Body of pancreas (tissue), 4 donors: ENCODE measurements around the gene STARD9. TPM values are rescaled to one million over a fixed set of nuclear protein-coding genes. Genes with fewer than 3 reads are reported as not detected.

Source experiments
- ATAC-seq: fragments of 150-250 bp; one replicate; pipeline ENCODE4 v1.9.1; 2016
- DNase-seq, 4 donors: peaks; one replicate each; pipeline ENCODE4 v3.0.0-alpha.2; 2019
- H3K27ac ChIP-seq, 4 donors: fragments of 200-600 bp; sonication (generic); 1 replicate in 3 of 4; 2 replicates in 1 of 4; pipeline versions ENCODE4 v1.5.1 to v1.6.1; 2016 to 2019; ENCODE audit warnings: mild to moderate bottlenecking in 1 of 4, mixed read lengths in 1 of 4, moderate library complexity in 1 of 4
- H3K27me3 ChIP-seq, 2 donors: fragments of 200-600 bp; sonication (generic); one replicate each; pipeline ENCODE4 v1.6.0; 2016; ENCODE audit warnings: mild to moderate bottlenecking in 1 of 2
- H3K36me3 ChIP-seq, 2 donors: fragments of 200-600 bp; sonication (generic); replicated peaks in 1 of 2; 2 replicates each; pipeline ENCODE4 v1.5.1; 2016; ENCODE audit warnings: low read depth in 2 of 2; ENCODE audit not compliant: insufficient read depth in 1 of 2
- H3K4me1 ChIP-seq: fragments of 200-600 bp; sonication (generic); one replicate; pipeline ENCODE4 v1.6.0; 2016
- H3K4me3 ChIP-seq, 2 donors: fragments of 200-600 bp; sonication (generic); 1 replicate in 1 of 2; 2 replicates in 1 of 2; pipeline ENCODE4 v1.5.1; 2016 to 2019
- H3K9me3 ChIP-seq, 3 donors: fragments of 200-600 bp; sonication (generic); 1 replicate in 2 of 3; 2 replicates in 1 of 3; pipeline ENCODE4 v1.5.1; 2016
- POLR2A ChIP-seq, 3 donors: fragments of 450-650 bp; IDR thresholded peaks; one replicate each; pipeline ENCODE4 v1.6.1; 2016; ENCODE audit warnings: antibody characterized with exemption in 3 of 3, mild to moderate bottlenecking in 2 of 3
- WGBS, 2 donors: methylation state at CpG; one replicate each; pipeline ENCODE4 v1.1.5; 2017; 5-methylcytosine and 5-hydroxymethylcytosine counted together
- intact Hi-C: fragments of 100-400 bp; cut with DNase I; formaldehyde crosslinking; loops from one replicate; pipeline ENCODE4 v1.15.1; 2023
- total RNA-seq, 2 donors: library from RNA; depleted of rRNA; stranded (reverse); fragments of >200 nt; gene quantifications; one replicate each; pipeline ENCODE4 v1.1.0, GENCODE V29; 2016
- TF ChIP-seq, protein P1 (sequence below), 7 experiments: fragments of 450-650 bp in 4 of 7; fragments of 200-600 bp in 3 of 7; sonication (generic) in 3 of 7; IDR thresholded peaks; one replicate each; pipeline ENCODE4 v1.5.1; 2016 to 2019; ENCODE audit warnings: antibody characterized with exemption in 7 of 7

Gene STARD9
- total RNA-seq, 2 donors from 2014 or later: 1.3 to 4.7 TPM

GRCh38 chr15:42719043-42719442 is 143.6 kb downstream of the STARD9 start:
- ATAC-seq (no peak), DNase-seq (no peak)
- Histone ChIP-seq H3K4me3 (no peak overlapping the region), H3K27ac (no peak overlapping the region), H3K27me3 (no peaks in the 10 kb centered on the region), H3K9me3 (no peaks in the 10 kb centered on the region), H3K4me1 (no peaks in the 10 kb centered on the region), H3K36me3 (peaks cover 0 to under 1% of the 10 kb centered on the region in 2 donors)
- WGBS, 2 donors: 90 to 94% methylated on average over 6 of the region's 6 CpGs
- intact Hi-C loops: no loop called here
- TF ChIP-seq, protein P1, sequence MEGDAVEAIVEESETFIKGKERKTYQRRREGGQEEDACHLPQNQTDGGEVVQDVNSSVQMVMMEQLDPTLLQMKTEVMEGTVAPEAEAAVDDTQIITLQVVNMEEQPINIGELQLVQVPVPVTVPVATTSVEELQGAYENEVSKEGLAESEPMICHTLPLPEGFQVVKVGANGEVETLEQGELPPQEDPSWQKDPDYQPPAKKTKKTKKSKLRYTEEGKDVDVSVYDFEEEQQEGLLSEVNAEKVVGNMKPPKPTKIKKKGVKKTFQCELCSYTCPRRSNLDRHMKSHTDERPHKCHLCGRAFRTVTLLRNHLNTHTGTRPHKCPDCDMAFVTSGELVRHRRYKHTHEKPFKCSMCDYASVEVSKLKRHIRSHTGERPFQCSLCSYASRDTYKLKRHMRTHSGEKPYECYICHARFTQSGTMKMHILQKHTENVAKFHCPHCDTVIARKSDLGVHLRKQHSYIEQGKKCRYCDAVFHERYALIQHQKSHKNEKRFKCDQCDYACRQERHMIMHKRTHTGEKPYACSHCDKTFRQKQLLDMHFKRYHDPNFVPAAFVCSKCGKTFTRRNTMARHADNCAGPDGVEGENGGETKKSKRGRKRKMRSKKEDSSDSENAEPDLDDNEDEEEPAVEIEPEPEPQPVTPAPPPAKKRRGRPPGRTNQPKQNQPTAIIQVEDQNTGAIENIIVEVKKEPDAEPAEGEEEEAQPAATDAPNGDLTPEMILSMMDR (IDR thresholded peaks at IDR 0.05): no peak
- TF ChIP-seq POLR2A (IDR thresholded peaks at IDR 0.05): no peak

- Histone ChIP-seq H3K9me3 (no peaks in the 10 kb centered on the region), H3K27ac (no peak overlapping the region), H3K36me3 (peaks cover 0 to 6% of the 10 kb centered on the region in 2 donors), H3K27me3 (no peaks in the 10 kb centered on the region), H3K4me1 (no peaks in the 10 kb centered on the region), H3K4me3 (no peak overlapping the region)
- TF ChIP-seq POLR2A (IDR thresholded peaks at IDR 0.05): no peak
- ATAC-seq (no peak), DNase-seq (no peak)
- intact Hi-C loops: no loop called here
- WGBS, 2 donors: 72 to 80% methylated on average over 3 of the region's 3 CpGs
Observed at GRCh38 chr15:42720071-42720470, 144.7 kb downstream of the STARD9 start.

DNA sequence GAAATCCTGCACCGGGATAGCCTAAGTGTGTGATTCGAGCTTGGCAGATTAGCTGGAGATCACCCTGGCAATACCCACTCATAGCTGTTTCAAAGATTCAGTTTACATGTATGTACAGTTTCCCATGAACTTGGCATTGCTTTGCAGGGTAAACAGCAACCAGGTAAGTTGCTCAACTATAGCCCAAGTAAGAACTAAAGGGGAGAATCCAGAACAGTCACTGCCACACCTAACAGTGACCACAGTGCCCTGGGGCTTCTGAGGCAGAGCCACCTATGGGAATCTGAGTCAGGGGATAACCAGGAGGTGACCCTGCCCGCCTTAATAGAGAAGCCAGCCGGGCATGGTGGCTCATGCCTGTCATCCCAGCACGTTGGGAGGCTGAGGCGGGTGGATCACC is 145.6 kb downstream of the STARD9 start:
- ATAC-seq (no peak), DNase-seq (no peak)
- TF ChIP-seq, protein P1 (IDR thresholded peaks at IDR 0.05): no peak
- no peak for TF ChIP-seq POLR2A (IDR thresholded peaks at IDR 0.05)
- no peak overlapping the region for H3K27ac ChIP-seq
- WGBS, 2 donors: 86 to 89% methylated on average over 5 to 6 of the region's 6 CpGs
- H3K4me1 ChIP-seq: no peaks in the 10 kb centered on the region
- intact Hi-C loops: no loop called here
- peaks cover 0 to 11% of the 10 kb centered on the region in 2 donors for H3K36me3 ChIP-seq
- H3K9me3 ChIP-seq: no peaks in the 10 kb centered on the region
- H3K4me3 ChIP-seq: no peak overlapping the region
- no peaks in the 10 kb centered on the region for H3K27me3 ChIP-seq

DNA sequence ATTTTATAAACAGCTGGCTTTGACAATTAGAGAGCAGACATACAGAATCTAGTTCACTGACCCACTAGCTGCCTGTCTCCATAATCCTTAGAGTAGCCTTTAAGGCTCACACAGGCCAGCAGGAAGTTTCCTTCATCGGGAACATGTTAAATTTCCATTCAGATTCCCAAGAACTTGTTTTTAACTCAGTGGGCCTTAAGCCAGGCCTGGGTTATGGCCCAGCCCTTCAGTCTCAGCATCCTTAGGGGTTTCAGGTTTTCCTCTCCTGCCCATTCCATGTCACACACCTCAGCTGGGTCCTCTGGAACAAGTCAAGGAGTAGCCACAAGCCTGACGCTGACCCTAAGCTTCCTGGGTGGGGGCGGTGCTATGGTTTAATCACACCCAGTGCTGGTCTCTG is 146.5 kb downstream of the STARD9 start:
- ATAC-seq (no peak), DNase-seq (no peak)
- intact Hi-C loops: no loop called here
- Histone ChIP-seq H3K9me3 (no peaks in the 10 kb centered on the region), H3K27me3 (no peaks in the 10 kb centered on the region), H3K4me1 (no peaks in the 10 kb centered on the region), H3K36me3 (peaks cover 0 to 13% of the 10 kb centered on the region in 2 donors), H3K4me3 (no peak overlapping the region), H3K27ac (no peak overlapping the region)
- TF ChIP-seq, protein P1 (IDR thresholded peaks at IDR 0.05): no peak
- TF ChIP-seq POLR2A (IDR thresholded peaks at IDR 0.05): no peak
- WGBS, 2 donors: 77 to 81% methylated on average over 3 of the region's 3 CpGs

DNA sequence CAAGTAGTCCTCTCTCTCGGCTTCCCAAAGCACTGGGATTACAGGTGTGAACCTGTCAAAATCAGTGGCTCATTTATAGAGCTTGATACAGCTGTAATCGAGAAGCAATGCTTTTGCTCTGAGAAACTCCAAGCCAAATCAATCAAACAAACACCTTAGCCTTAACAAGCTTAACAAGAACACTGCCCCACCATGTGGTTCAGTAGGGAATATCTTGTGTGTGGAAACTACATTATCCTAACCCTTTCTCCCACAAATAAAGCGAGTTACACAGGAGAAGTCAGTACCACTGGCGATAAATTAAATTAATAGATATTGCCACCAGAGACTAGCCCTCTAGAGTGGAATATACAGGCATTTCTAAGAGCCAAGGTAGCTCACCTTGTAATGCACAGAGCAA is 147.7 kb downstream of the STARD9 start:
- ATAC-seq (no peak), DNase-seq (no peak)
- Histone ChIP-seq H3K4me1 (no peaks in the 10 kb centered on the region), H3K4me3 (no peak overlapping the region), H3K27ac (no peak overlapping the region), H3K9me3 (no peaks in the 10 kb centered on the region), H3K27me3 (no peaks in the 10 kb centered on the region), H3K36me3 (peaks cover 0 to 18% of the 10 kb centered on the region in 2 donors)
- TF ChIP-seq, protein P1 (IDR thresholded peaks at IDR 0.05): peak in 4 of 7 experiments; percentile 6 to 18 (median 12)
- TF ChIP-seq POLR2A (IDR thresholded peaks at IDR 0.05): no peak
- intact Hi-C loops: no loop called here
- WGBS, 2 donors: 76 to 93% methylated on average over 4 of the region's 4 CpGs
